Naive B cell (primary cell): ENCODE results near the gene HIPK1. TPM values are rescaled to one million over a fixed set of nuclear protein-coding genes. Genes with fewer than 3 reads are reported as not detected.

Experiments used
- ATAC-seq, 2 donors: fragments of 150-1000 bp; cut with Tn5 transposase; 2 replicates each; pipeline ENCODE4 v1.10.0; 2021; ENCODE audit warnings: low read depth in 2 of 2, mild to moderate bottlenecking in 2 of 2, moderate library complexity in 2 of 2
- DNase-seq: peaks from one replicate; pipeline ENCODE4 v3.0.0; 2022
- H3K27ac Mint-ChIP-seq, 6 donors: one replicate each; pipeline ENCODE4 v1.8.0; 2020 to 2022; ENCODE audit warnings: mild to moderate bottlenecking in 6 of 6, mixed read lengths in 6 of 6, moderate library complexity in 5 of 6, inconsistent platforms in 2 of 6
- H3K27me3 Mint-ChIP-seq, 3 donors: one replicate each; pipeline ENCODE4 v1.8.0; 2021 to 2022; ENCODE audit warnings: mixed read lengths in 3 of 3, mild to moderate bottlenecking in 1 of 3
- H3K36me3 Mint-ChIP-seq, 2 donors: one replicate each; pipeline ENCODE4 v1.8.0; 2020 to 2022; ENCODE audit warnings: mixed read lengths in 2 of 2, inconsistent platforms in 1 of 2, mild to moderate bottlenecking in 1 of 2
- H3K4me1 Mint-ChIP-seq, 3 donors: one replicate each; pipeline ENCODE4 v1.8.0; 2020 to 2022; ENCODE audit warnings: mixed read lengths in 3 of 3, inconsistent platforms in 1 of 3, mild to moderate bottlenecking in 1 of 3, moderate library complexity in 1 of 3
- H3K4me3 Mint-ChIP-seq, 8 donors: one replicate each; pipeline ENCODE4 v1.8.0; 2020 to 2022; ENCODE audit warnings: mild to moderate bottlenecking in 8 of 8, mixed read lengths in 8 of 8, moderate library complexity in 8 of 8, inconsistent platforms in 2 of 8
- H3K9me3 Mint-ChIP-seq, 7 donors: one replicate each; pipeline ENCODE4 v1.8.0; 2020 to 2022; ENCODE audit warnings: mixed read lengths in 7 of 7, mild to moderate bottlenecking in 5 of 7, inconsistent platforms in 2 of 7, moderate library complexity in 1 of 7
- polyA plus RNA-seq, 6 donors: library from polyadenylated mRNA; unstranded; fragments of 300-500 nt; fragmentation: Illumina TruSeq; gene quantifications; one replicate each; pipeline ENCODE4 v1.2.3, GENCODE V29; 2021; ENCODE audit warnings: low read depth in 6 of 6

The HIPK1 gene
- polyA plus RNA-seq, 6 donors from 2014 or later: 0.08 to 8.6 (median 6.4) TPM

DNA sequence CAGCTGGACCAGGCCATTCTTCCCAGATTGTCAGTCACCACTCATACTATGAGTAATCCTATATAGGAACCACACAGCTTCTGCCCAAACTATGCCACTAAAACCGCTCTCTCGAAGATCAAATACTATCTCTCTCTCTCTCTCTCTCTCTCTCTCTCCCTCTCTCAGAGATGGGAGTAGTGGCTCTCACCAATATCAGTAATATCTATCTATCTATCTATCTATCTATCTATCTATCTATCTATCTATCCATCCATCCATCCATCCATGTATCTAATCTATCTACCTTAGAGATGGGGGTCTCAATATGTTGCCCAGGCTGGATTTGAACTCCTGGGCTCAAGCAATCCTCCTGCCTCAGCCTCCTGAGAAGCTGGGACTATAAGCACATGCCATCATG lies 4.7 kb upstream of the HIPK1 start:
- ATAC-seq (no peak), DNase-seq (no peak)
- Mint-ChIP-seq H3K4me3 (no peak overlapping the region), H3K36me3 (no peaks in the 10 kb centered on the region), H3K4me1 (peaks cover 14 to 20% (median 20%) of the 10 kb centered on the region in 3 donors), H3K9me3 (no peaks in the 10 kb centered on the region), H3K27me3 (peaks cover 0 to 4% (median 0%) of the 10 kb centered on the region in 3 donors), H3K27ac (no peak overlapping the region)

DNA sequence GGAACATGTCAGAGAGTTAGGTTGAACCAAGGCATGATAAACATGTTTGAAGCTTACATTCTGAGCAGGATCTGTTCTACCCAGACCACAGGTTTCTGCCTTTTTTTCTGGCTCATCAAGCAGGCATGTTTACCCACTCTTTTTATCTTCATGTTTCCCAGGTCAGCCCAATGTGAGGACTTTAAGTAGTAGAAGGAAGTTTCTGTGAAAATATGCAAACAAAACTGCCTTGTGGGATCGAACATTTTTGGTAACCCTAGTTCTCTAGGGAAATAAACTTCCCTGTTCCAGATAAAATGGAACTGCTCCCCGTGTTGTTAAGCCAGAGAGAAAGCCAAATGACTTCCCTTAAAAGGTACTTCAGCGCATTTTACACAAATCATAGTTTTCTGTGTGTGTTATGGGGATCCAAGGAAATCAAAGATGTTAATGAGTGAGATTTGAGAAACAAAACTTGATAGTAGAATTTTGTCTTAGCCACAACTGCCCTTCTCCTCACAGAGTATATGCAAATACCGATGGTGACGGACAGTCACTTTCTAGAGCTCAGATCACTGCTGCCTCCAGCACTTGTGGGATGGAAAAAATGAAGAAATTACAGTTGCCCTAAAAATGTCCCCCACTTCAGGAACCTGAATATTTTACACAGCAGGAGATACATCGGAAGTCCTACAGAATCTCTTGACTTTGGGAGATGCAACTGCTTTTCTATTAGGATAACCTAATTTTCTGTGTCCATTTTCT lies 765 bp upstream of the HIPK1 start:
- Mint-ChIP-seq H3K27ac (peak overlapping the region; percentile 100), H3K4me3 (peak overlapping the region; percentile 86 to 100 (median 99)), H3K9me3 (no peaks in the 10 kb centered on the region), H3K27me3 (no peaks in the 10 kb centered on the region), H3K36me3 (no peaks in the 10 kb centered on the region), H3K4me1 (peaks cover 48 to 51% (median 48%) of the 10 kb centered on the region in 3 donors)
- no peak for ATAC-seq
- no peak for DNase-seq

DNA sequence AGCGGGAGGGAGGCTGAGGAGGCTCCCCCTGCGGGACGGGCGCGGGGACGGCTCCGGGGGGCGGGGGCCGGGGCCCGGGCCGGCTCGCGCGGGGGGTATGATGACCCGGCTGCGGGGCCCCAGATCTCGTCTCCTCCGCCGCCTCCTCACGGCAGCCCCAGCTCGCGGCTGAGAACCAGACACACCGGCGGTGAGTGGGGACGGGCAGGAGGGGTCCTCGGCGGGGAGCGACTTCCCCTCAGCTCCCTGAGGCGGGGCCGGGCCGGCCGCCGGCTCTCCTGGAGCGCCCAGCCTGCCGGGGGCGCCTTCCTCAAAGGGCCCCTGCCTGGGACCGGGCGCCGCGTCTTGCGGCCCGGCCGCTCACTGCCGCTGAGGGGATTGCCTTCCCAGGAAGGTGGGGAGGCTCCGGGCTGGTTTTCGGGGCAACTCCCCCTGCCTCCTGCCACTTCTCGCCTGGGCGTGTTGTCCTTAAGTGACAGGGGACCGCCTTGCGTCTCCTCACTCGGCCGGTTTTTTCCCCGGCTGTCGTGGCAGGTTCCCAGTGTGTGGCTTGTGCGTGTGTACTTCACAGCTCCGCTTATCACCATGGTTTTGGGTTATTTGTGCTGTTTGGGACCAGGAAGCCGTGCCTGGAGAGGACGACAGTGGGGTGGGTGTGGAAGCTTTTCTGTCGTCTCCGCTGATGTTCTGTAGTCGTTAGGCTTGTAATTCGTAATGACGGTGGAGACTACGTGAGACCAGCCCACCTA lies 800 bp downstream of the HIPK1 start:
- peak; percentile 68 for DNase-seq
- H3K4me3 Mint-ChIP-seq: peak overlapping the region; percentile 86 to 99 (median 98)
- H3K27ac Mint-ChIP-seq: peak overlapping the region; percentile 97 to 100 (median 99)
- peak; percentile 46 for ATAC-seq
- no peaks in the 10 kb centered on the region for H3K36me3 Mint-ChIP-seq
- no peaks in the 10 kb centered on the region for H3K9me3 Mint-ChIP-seq
- peaks cover 58 to 60% (median 59%) of the 10 kb centered on the region in 3 donors for H3K4me1 Mint-ChIP-seq
- H3K27me3 Mint-ChIP-seq: no peaks in the 10 kb centered on the region

DNA sequence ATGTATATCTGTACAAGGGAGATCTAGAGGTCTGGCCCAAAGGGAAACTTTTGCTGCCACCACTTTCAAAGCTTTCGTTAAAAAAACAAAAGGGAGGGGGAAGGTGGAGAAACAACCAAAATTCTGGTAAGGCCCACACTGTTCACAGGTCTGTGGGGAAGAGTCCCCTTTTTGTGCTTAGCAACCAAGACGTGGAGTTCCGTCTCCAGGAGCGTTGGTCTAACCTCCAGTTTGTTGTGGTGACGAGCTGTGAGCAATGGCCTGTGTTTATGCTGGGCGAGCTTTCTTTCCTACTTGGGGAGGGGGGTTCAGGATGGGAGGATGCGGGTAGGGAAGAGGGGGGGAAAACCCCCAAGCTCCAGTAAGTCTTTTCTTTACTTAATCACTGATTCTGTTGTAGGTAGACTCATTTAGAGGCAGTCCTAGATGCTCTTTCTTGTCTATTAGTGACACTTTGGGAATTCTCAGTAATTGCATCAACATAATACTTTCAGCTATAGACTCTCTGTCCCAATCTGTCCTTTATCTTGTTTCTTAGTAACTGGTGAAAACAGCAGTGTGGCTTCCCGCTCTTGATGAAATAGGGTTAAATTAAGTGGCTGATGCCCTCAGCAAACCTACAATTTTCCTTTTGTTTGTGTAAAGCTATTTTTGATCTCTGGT lies 1.5 kb downstream of the HIPK1 start:
- H3K4me1 Mint-ChIP-seq: peaks cover 58 to 60% (median 59%) of the 10 kb centered on the region in 3 donors
- peak; percentile 66 for DNase-seq
- no peaks in the 10 kb centered on the region for H3K27me3 Mint-ChIP-seq
- peak overlapping the region; percentile 97 to 100 (median 99) for H3K27ac Mint-ChIP-seq
- H3K36me3 Mint-ChIP-seq: no peaks in the 10 kb centered on the region
- no peaks in the 10 kb centered on the region for H3K9me3 Mint-ChIP-seq
- H3K4me3 Mint-ChIP-seq: peak overlapping the region; percentile 86 to 98 (median 97)
- peak; percentile 42 to 44 for ATAC-seq

- H3K27ac Mint-ChIP-seq: peak overlapping the region; percentile 0 to 100 (median 99)
- ATAC-seq (no peak), DNase-seq (no peak)
- no peaks in the 10 kb centered on the region for H3K27me3 Mint-ChIP-seq
- H3K9me3 Mint-ChIP-seq: no peaks in the 10 kb centered on the region
- H3K4me1 Mint-ChIP-seq: peaks cover 58 to 67% (median 60%) of the 10 kb centered on the region in 3 donors
- H3K36me3 Mint-ChIP-seq: no peaks in the 10 kb centered on the region
- peak overlapping the region in 7 of 8 donors; percentile 48 to 98 (median 97) for H3K4me3 Mint-ChIP-seq
Measured at GRCh38 chr1:113931451-113931851, 2.3 kb downstream of the HIPK1 start.

GRCh38 chr1:113934006-113934405 lies 4.9 kb downstream of the HIPK1 start:
- DNase-seq (no peak), ATAC-seq (no peak)
- Mint-ChIP-seq H3K4me3 (peak overlapping the region in 2 of 8 donors; percentile 10 to 40), H3K27me3 (no peaks in the 10 kb centered on the region), H3K9me3 (no peaks in the 10 kb centered on the region), H3K36me3 (no peaks in the 10 kb centered on the region), H3K27ac (peak overlapping the region in 1 of 6 donors; percentile 91), H3K4me1 (peaks cover 61 to 72% (median 63%) of the 10 kb centered on the region in 3 donors)

DNA sequence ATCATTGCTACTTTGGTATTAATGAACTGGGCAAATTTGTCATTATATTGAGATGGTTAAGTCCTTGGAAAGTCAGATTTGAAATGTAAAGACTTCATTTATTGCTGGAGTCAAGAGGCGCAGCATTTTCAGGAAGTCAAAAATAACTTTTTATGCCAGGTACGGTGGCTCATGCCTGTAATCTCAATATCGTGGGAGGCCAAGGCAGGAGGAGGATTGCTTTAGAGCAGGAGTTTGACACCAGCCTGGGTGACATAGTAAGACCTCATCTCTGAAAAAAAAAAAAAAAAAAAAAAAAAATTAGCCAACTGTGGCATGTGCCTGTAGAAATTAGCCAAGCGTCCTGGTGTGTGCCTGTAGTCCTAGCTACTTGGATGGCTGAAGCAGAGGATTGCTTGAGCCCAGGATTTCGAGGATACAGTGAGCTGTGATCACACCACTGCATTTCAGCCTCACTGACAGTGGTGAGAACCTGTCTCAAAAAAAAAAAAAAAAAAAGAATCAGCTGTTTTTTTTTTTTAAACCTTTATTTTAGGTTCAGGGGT lies 5.5 kb downstream of the HIPK1 start:
- no peak for ATAC-seq
- Mint-ChIP-seq H3K36me3 (no peaks in the 10 kb centered on the region), H3K9me3 (no peaks in the 10 kb centered on the region), H3K27me3 (no peaks in the 10 kb centered on the region), H3K4me3 (no peak overlapping the region), H3K4me1 (peaks cover 60 to 77% (median 64%) of the 10 kb centered on the region in 3 donors), H3K27ac (no peak overlapping the region)
- DNase-seq: no peak

DNA sequence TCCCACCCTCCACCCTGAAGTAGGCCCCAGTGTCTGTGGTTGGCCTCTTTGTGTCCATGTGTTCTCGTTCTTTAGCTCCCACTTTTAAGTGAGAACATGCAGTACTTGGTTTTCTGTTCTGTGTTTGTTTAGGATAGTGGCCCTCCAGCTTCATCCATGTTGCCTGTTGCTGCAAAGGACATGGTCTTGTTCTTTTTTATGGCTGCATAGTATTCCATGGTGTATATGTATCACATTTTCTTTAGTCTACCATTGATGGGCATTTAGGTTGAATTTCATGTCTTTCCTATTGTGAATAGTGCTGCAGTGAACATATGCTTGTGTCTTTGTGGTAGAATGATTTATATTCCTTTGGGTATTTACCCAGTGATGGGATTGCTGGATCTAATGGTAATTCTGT lies 6.1 kb downstream of the HIPK1 start:
- Mint-ChIP-seq H3K27ac (peak overlapping the region in 1 of 6 donors; percentile 11), H3K9me3 (no peaks in the 10 kb centered on the region), H3K4me3 (peak overlapping the region in 1 of 8 donors; percentile 19), H3K27me3 (no peaks in the 10 kb centered on the region), H3K4me1 (peaks cover 64 to 81% (median 68%) of the 10 kb centered on the region in 3 donors), H3K36me3 (peaks cover 0 to under 1% of the 10 kb centered on the region in 2 donors)
- no peak for DNase-seq
- ATAC-seq: no peak

DNA sequence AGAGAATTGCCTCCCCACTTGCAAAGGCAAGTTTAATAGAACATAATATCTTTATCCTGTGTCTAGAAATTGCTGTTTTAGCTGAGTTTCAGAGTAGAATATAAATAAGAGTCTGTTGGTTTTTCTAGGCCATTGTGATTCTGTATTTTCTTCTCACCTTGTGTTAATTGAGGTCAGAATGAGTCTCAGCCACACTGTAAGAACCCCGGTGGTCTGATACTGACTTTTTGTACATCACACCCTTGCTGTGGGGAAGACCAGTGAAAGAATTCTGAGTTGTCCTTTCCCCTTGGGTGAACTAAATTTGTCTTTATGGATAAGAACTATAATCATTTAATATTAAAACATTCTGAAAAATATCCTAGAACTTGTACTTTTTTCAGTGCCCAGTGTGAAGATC lies 6.8 kb downstream of the HIPK1 start:
- H3K36me3 Mint-ChIP-seq: peaks cover 4 to 7% of the 10 kb centered on the region in 2 donors
- H3K4me3 Mint-ChIP-seq: peak overlapping the region in 2 of 8 donors; percentile 19 to 30
- peaks cover 63 to 81% (median 68%) of the 10 kb centered on the region in 3 donors for H3K4me1 Mint-ChIP-seq
- H3K27me3 Mint-ChIP-seq: no peaks in the 10 kb centered on the region
- DNase-seq: no peak
- H3K9me3 Mint-ChIP-seq: no peaks in the 10 kb centered on the region
- no peak for ATAC-seq
- H3K27ac Mint-ChIP-seq: peak overlapping the region in 1 of 6 donors; percentile 34

DNA sequence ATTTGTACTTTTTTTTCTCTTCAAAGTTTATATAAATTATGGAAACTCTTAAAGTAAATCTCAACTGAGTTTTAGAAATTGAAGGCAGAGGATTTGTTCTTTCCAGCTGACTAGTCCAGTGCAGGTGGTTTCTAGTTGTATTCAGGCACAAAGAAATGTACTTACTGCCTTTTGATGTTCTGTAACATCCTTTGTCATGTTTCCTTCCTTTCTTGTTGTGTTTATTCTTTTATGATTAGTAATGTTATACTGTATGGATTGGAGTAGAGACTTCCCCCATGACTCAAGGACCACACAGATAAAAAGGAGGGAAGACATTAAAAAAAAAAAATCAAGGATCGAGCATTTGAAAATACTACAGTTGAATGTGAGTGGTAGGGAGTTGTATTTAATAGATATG lies 8.0 kb downstream of the HIPK1 start:
- no peaks in the 10 kb centered on the region for H3K27me3 Mint-ChIP-seq
- no peak overlapping the region for H3K4me3 Mint-ChIP-seq
- H3K36me3 Mint-ChIP-seq: peaks cover 4 to 7% of the 10 kb centered on the region in 2 donors
- H3K4me1 Mint-ChIP-seq: peaks cover 55 to 70% (median 58%) of the 10 kb centered on the region in 3 donors
- no peak for DNase-seq
- H3K9me3 Mint-ChIP-seq: no peaks in the 10 kb centered on the region
- H3K27ac Mint-ChIP-seq: peak overlapping the region in 2 of 6 donors; percentile 16 to 52
- no peak for ATAC-seq

DNA sequence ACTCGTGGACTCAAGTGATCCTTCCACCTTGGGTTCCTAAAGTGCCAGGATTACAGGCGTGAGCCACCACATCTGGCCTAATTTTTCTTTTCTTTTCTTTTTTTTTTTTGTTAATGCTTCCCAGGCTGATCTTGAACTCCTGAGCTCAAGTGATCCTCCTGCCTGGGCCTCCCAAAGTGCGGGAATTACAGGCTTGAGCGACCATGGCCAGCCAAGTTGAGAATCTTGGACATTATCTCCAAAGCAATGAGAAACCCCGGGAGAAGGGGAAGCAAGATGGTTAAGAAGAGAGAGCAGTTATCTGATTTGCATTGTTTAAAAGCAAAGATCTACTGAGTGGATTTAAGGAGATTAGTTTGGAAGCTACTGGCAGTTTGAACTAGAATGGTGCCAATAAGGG lies 9.1 kb downstream of the HIPK1 start:
- DNase-seq (no peak), ATAC-seq (no peak)
- no peaks in the 10 kb centered on the region for H3K27me3 Mint-ChIP-seq
- no peak overlapping the region for H3K4me3 Mint-ChIP-seq
- H3K27ac Mint-ChIP-seq: peak overlapping the region in 4 of 6 donors; percentile 16 to 85 (median 78)
- H3K36me3 Mint-ChIP-seq: peaks cover 6 to 12% of the 10 kb centered on the region in 2 donors
- peaks cover 49 to 59% (median 50%) of the 10 kb centered on the region in 3 donors for H3K4me1 Mint-ChIP-seq
- H3K9me3 Mint-ChIP-seq: no peaks in the 10 kb centered on the region

DNA sequence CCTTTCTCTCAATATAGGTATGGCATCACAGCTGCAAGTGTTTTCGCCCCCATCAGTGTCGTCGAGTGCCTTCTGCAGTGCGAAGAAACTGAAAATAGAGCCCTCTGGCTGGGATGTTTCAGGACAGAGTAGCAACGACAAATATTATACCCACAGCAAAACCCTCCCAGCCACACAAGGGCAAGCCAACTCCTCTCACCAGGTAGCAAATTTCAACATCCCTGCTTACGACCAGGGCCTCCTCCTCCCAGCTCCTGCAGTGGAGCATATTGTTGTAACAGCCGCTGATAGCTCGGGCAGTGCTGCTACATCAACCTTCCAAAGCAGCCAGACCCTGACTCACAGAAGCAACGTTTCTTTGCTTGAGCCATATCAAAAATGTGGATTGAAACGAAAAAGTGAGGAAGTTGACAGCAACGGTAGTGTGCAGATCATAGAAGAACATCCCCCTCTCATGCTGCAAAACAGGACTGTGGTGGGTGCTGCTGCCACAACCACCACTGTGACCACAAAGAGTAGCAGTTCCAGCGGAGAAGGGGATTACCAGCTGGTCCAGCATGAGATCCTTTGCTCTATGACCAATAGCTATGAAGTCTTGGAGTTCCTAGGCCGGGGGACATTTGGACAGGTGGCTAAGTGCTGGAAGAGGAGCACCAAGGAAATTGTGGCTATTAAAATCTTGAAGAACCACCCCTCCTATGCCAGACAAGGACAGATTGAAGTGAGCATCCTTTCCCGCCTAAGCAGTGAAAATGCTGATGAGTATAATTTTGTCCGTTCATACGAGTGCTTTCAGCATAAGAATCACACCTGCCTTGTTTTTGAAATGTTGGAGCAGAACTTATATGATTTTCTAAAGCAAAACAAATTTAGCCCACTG lies 11.5 kb downstream of the HIPK1 start:
- peak overlapping the region in 2 of 8 donors; percentile 16 to 57 for H3K4me3 Mint-ChIP-seq
- H3K4me1 Mint-ChIP-seq: peaks cover 38 to 56% (median 44%) of the 10 kb centered on the region in 3 donors
- peak; percentile 61 to 63 for ATAC-seq
- peaks cover 0 to 2% (median 0%) of the 10 kb centered on the region in 7 donors for H3K9me3 Mint-ChIP-seq
- peak; percentile 13 for DNase-seq
- H3K27me3 Mint-ChIP-seq: no peaks in the 10 kb centered on the region
- peak overlapping the region; percentile 67 to 92 (median 80) for H3K27ac Mint-ChIP-seq
- H3K36me3 Mint-ChIP-seq: peaks cover 16 to 21% of the 10 kb centered on the region in 2 donors
